ENCODE data around the gene ZNF598.

DNA sequence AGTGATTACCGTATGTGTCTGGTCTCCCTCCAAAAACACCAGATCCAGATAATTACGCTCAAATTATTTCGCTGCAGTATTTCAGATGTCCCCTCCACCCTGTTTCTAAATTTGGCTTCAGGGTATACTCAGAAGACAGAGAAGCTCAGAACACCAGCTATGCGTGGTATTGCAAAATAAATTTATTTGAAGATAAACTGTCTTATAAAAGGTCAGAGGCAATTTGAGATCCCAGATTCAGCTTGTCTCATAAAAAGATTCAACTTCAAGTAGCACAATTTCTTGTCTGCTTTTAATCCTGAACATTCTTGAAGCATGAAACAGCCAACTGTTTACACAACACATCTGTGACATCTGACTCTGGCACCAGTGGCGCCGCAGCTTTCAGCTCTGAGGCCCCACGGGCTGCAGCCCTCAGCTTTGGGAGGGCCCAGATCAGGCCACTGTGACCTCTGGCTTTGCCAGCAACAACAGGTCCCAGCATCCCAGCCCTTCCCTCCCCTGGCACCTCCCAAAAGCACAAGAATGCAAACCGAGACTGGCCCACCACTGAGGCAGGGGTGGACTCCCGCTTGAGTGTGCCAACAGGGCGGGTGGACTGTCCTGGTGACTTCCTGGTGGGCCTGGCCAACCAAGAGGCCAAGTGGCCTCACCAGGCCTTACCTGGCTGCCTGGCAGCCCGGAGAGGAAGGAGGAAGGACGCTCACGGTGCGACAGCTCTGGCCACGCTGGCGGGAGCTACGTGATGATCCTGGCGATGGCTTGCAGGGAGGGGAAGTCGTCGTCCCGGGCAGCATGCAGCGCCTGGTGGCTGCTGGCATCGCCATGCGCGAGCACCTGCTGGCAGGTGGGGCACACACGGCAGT lies 11.9 kb downstream of the ZNF598 start:
- no peak for TF ChIP-seq EZH2 (IDR thresholded peaks at IDR 0.05)
- TF ChIP-seq, protein P1, sequence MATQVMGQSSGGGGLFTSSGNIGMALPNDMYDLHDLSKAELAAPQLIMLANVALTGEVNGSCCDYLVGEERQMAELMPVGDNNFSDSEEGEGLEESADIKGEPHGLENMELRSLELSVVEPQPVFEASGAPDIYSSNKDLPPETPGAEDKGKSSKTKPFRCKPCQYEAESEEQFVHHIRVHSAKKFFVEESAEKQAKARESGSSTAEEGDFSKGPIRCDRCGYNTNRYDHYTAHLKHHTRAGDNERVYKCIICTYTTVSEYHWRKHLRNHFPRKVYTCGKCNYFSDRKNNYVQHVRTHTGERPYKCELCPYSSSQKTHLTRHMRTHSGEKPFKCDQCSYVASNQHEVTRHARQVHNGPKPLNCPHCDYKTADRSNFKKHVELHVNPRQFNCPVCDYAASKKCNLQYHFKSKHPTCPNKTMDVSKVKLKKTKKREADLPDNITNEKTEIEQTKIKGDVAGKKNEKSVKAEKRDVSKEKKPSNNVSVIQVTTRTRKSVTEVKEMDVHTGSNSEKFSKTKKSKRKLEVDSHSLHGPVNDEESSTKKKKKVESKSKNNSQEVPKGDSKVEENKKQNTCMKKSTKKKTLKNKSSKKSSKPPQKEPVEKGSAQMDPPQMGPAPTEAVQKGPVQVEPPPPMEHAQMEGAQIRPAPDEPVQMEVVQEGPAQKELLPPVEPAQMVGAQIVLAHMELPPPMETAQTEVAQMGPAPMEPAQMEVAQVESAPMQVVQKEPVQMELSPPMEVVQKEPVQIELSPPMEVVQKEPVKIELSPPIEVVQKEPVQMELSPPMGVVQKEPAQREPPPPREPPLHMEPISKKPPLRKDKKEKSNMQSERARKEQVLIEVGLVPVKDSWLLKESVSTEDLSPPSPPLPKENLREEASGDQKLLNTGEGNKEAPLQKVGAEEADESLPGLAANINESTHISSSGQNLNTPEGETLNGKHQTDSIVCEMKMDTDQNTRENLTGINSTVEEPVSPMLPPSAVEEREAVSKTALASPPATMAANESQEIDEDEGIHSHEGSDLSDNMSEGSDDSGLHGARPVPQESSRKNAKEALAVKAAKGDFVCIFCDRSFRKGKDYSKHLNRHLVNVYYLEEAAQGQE (IDR thresholded peaks at IDR 0.05; ENCODE audit: low read depth) = no peak
- TF ChIP-seq JUND (IDR thresholded peaks at IDR 0.05) = no peak
- TF ChIP-seq, protein P2, sequence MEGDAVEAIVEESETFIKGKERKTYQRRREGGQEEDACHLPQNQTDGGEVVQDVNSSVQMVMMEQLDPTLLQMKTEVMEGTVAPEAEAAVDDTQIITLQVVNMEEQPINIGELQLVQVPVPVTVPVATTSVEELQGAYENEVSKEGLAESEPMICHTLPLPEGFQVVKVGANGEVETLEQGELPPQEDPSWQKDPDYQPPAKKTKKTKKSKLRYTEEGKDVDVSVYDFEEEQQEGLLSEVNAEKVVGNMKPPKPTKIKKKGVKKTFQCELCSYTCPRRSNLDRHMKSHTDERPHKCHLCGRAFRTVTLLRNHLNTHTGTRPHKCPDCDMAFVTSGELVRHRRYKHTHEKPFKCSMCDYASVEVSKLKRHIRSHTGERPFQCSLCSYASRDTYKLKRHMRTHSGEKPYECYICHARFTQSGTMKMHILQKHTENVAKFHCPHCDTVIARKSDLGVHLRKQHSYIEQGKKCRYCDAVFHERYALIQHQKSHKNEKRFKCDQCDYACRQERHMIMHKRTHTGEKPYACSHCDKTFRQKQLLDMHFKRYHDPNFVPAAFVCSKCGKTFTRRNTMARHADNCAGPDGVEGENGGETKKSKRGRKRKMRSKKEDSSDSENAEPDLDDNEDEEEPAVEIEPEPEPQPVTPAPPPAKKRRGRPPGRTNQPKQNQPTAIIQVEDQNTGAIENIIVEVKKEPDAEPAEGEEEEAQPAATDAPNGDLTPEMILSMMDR (IDR thresholded peaks at IDR 0.05 in 2 of 3, conservative IDR thresholded peaks at IDR 0.05 in 1 of 3; ENCODE audit: borderline replicate concordance in 1 of 3, insufficient read depth in 1 of 3, low read depth in 2 of 3, low read length in 2 of 3) = no peak
